Stimulated activated CD8-positive, alpha-beta memory T cell treated with anti-CD3 and anti-CD28 coated beads, Interleukin-4, amount 100 ng/mL, for 24 hours (primary cell): Measurements from ENCODE around the gene SORCS2.

ENCODE experiments used
- DNase-seq: peaks from one replicate; pipeline ENCODE4 v3.0.0-alpha.2; 2020; ENCODE audit warnings: low read depth

The SORCS2 gene

GRCh38 chr4:7530082-7530481 lies 337.7 kb downstream of the SORCS2 start:
- no peak for DNase-seq

- DNase-seq, result no peak
Observed at GRCh38 chr4:7530932-7531639, 338.7 kb downstream of the SORCS2 start.

DNA sequence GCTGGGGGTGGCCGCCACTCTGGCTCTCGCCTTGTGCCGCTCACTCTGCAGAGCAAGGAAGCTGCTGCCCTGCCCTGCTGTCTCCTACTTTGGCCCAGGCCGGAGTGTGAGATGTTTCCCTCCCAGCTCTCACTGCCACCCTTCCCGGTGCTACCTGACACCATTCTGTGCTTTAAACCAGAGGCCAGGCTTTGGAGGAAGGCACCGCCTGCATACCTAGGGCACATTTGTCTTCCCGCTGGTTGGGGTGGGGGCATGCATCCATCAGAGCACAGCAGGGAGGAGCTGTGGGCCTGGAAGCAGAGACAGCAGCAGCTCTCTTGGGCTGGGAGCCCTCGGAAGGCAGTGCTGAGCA lies 339.3 kb downstream of the SORCS2 start:
- DNase-seq, result no peak

DNA sequence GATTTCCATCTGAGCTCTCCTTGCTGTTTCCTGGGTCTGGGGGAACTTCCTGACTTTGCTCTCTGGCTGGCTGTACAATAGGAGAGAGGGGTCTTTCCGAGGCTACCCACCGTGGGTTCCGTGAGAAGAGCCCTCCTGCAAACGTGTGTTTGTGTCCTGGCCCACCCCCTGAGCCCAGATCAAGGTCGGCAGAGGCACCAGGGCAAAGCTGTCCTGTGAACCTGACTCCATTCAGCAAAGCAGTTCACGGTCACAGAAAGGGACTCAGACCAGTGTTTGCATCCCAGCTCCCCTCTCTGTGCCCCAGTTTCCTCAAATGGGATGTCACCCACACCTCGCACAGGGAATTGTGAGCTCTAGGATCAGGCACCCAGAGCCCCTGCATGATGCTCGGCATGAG lies 339.7 kb downstream of the SORCS2 start:
- DNase-seq, result no peak

DNA sequence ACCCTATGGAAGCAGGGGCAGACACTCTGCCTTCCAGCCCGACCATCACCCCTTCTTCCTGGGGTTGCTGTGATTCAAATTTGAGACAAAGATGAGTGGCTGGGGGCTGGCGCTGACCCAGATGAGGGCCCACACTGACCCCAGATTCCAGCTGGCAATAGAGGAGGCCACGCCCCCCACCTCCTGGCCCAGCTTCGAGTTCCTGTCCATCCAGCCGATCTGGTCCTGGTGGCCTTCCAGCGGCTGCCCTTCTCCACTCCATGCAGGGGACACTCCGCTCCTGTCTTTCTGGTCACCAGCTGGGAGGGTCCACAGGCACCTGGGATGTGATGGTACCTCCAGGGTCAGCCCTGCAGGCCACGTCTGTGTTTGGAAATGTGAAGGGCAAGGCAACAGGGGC lies 340.9 kb downstream of the SORCS2 start:
- DNase-seq, result no peak

GRCh38 chr4:7535094-7535493 lies 342.8 kb downstream of the SORCS2 start:
- no peak for DNase-seq

- DNase-seq, result no peak
Observed at GRCh38 chr4:7535619-7536018, 343.3 kb downstream of the SORCS2 start.

DNA sequence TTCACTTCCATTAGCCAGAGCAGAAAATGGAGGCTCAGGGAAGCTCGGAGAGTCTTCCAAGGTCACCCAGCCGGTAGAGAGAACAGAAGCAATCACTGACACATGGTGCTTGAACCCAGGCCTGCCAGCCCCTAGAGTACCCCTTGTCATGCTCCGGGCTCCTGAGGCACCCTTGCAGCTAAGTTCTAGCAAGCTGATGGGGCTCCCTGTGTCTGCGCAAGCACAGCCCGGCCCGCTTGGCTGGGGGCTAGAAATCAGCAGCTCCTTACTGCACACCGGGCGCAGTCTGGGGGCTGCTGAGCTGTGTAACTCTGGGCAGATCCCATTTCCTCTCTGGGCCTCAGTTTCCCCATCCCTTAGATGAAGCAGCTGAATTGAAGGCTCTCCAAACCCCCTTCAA lies 344.5 kb downstream of the SORCS2 start:
- no peak for DNase-seq

GRCh38 chr4:7537853-7538400 lies 345.6 kb downstream of the SORCS2 start:
- no peak for DNase-seq

GRCh38 chr4:7538518-7538917 lies 346.2 kb downstream of the SORCS2 start:
- DNase-seq, result no peak

DNA sequence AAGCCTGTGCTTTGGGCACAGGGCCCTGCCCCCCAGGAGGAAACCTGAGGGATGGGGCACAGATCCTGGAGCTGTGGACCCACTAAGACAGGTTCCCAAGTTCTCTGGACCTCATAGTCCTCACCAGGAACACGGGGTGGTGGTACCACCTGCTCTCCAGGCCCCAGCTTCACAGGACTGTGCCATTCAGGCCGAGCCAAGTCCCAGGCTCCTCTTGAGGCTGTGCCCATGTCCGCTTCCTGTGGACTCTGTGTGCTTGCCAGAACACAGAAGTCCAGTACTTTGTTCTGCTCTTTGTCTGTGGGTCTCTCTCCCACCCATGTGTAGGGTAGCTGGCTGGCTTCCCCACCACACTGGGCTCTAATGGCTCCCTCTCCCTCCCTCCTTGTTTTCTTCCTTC lies 346.8 kb downstream of the SORCS2 start:
- no peak for DNase-seq

DNA sequence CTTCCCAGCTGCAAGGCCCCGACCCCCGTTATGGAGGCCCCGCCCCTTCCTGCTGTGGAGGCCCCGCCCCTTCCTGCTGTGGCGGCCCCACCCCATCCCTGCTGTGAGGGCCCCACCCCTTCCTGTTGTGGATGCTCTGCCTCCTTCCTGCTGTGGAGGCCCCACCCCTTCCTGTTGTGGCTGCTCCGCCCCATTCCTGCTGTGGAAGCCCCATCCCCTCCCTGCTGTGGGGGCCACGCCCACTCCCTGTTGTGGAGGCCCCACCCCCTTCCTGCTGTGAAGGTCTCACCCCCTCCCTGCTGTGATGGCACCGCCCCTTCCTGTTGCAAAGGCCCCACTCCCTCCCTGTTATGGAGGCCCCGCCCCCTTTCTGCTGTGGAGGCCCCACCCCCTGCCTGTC lies 347.3 kb downstream of the SORCS2 start:
- peak; percentile 10 for DNase-seq

- no peak for DNase-seq
Observed at GRCh38 chr4:7540206-7540605, 347.9 kb downstream of the SORCS2 start.

GRCh38 chr4:7540654-7541413 lies 348.5 kb downstream of the SORCS2 start:
- DNase-seq, result no peak

DNA sequence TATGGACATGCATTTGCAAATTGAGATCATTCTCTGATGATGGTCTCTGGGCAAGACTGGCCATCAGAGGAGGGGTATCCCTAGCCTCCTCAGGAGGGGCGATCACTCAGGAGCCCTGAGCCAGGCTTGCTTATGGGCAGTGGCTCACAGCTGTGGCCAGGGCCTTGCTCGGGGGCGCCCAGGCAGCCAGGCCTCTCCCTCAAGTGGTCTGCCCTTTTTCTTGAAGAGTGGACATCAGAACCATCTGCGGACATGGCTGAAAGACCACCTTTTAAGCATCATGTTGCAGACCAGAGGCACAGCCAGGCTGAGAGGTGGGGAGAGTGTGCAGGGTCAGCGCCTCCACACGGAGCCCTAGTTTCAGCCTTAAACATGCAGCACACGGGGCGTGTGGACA lies 349.1 kb downstream of the SORCS2 start:
- no peak for DNase-seq

GRCh38 chr4:7542781-7543180 lies 350.4 kb downstream of the SORCS2 start:
- DNase-seq, result no peak

- DNase-seq, result no peak
Observed at GRCh38 chr4:7546152-7546808, 353.9 kb downstream of the SORCS2 start.

DNA sequence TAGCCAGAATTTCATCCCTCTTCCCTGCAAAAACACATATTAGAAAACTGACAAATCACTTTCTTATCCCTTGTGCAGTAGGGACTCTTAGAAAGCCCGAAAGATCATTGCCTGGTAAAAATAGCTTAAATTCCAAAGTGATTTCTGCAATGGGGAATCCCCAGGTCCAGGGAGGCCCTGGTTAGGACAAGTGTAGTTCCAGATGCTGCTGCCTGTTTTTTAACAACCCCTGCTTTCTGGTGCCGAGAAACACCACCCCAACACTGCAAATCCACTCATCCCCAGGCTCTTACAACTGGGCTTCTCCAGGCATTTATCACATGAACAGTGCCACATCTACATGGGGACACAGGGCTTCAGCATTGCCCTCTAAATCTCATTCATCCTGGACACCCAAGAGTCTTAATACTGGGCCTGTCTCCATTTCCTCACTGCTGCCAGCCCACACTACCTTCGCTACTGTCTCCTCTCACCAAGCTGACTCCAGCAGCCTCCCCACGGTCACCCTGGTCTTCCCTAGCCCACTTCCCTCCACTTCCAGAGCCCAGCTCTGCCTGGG lies 354.6 kb downstream of the SORCS2 start:
- DNase-seq, result no peak

DNA sequence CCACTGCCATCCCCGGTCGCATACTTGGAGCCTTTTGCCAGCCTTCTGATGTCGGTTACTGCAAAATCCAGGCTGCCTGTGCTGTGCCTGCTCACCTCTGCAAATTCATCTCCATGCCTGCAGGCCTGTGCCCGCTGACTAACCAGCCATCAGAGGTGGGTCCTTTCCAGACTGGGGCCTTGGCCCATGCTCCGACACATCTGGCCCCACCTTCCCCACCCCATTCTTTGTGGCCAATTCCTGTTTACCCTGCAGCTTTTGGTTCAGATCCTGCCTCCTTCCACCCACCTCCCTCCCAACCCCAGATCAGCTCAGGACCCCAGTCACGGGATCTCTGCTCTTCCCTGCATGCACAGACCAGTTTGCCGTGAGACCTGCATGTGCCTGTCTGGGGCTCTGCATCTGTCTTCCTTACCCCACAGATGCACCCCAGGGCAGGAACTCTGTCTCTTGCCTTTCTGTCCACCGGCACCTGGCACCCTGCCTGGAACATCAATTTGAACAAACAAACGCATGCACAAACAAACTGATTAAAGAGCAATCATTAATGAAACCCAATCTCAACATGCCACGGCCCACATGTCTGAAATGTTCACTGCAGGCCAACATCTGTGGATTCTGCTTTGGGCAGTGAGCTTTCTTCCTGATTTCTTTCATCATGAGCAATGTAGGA lies 355.2 kb downstream of the SORCS2 start:
- DNase-seq, result no peak

DNA sequence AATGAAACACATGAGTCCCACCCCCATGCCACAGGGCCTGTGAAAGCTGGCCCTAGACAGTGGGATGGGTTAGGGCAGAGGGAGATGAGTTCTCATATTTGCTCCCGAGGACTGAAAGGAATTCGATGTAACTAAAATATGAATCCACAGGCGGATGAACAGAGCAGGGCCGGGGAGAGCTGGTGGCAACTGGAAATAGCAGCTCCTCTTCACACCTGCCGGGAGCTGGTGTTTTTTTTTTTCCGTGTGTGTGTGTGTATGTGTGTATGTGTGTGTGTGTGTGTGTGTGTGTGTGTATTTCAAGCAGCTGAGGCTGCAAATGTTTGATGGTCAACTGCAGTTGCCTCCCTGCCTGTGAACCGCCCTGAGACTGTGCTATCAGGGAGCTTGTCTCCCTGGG lies 357.5 kb downstream of the SORCS2 start:
- DNase-seq, result no peak

- no peak for DNase-seq
Observed at GRCh38 chr4:7552466-7552865, 360.1 kb downstream of the SORCS2 start.

GRCh38 chr4:7553280-7553679 lies 360.9 kb downstream of the SORCS2 start:
- DNase-seq, result no peak
